Measurements from ENCODE around the gene TRIM34.

DNA sequence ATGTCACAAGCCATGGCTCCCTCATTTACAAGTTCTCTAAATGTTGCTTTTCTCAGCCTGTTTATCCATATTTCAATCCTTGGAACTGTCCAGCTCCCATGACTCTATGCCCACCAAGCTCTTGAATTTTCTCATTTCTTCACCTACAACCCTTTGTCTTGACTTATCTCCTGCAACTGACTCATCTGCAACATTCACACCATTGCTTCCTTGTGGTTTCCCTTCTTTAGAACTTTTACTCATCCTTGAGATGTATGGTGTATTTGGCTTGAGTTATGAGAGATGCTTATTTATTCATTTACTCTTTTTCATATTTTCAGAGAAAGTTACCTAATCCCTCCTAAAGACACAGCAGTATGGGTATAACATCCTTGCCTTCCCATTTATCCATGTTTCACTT is 18.8 kb downstream of the TRIM34 start:
- no peak for TF ChIP-seq EZH2phosphoT487 (IDR thresholded peaks at IDR 0.05; ENCODE audit: insufficient read depth, low read depth)
- no peak for TF ChIP-seq EZH2 (IDR thresholded peaks at IDR 0.05; ENCODE audit: insufficient read depth, poor library complexity, severe bottlenecking)
